Epithelial cell of esophagus (primary cell): ENCODE measurements around the gene CPLANE2.

Source experiments
- DNase-seq: peaks from one replicate; pipeline ENCODE4 v3.0.0; 2010; ENCODE audit warnings: low read depth
- H3K4me3 ChIP-seq: 2 replicates; pipeline ENCODE4 v1.5.1; 2011; ENCODE audit warnings: mild to moderate bottlenecking, low read length, control low read depth
- CTCF ChIP-seq: IDR thresholded peaks from 2 replicates; pipeline ENCODE4 v1.5.1; 2011; ENCODE audit warnings: low read depth, mild to moderate bottlenecking, low read length, control low read depth, inconsistent platforms; ENCODE audit not compliant: insufficient read depth; ENCODE audit errors: missing control alignments

Gene CPLANE2

DNA sequence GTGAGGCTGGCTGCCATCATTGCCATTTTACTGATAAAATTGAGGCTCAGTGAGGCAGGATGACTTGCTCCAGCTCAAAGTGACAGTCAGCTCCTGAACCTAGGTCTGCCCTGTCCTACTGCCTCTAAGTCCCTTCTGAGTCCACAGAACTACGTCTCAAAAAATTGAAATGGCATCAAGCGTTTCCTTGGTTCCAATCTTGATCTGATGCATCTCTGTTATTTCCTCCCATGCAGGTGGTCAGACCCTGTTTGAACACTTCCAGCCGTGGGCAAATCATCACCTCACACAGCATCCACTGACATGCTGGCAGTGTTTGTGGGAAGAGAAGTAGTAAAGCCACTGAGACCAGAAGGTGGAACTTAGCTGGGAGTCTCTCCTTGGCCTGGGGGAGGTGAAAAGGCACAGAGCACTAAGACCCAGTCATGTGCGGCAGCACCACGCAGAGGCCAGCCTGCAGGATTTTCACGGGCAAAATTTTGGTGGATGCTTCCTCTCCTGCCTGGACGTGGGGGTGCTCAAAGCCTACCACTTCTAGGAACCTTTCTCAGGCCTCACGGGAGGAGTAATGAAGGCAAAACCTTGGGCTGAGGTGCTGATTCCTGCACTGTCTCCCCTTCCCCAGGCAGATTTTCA is 7.8 kb upstream of the CPLANE2 start:
- TF ChIP-seq CTCF: no peak

GRCh38 chr1:16243936-16244649 is 7.1 kb upstream of the CPLANE2 start:
- TF ChIP-seq CTCF: peak; percentile 92
- no peak overlapping the region for H3K4me3 ChIP-seq
- DNase-seq: peak; percentile 86

More for the DNA sequence above, 7.8 kb upstream of the CPLANE2 start:
- DNase-seq: no peak
- H3K4me3 ChIP-seq: no peak overlapping the region

- no peak overlapping the region for H3K4me3 ChIP-seq
- no peak for DNase-seq
- no peak for TF ChIP-seq CTCF
Observed at GRCh38 chr1:16243215-16243610, 6.2 kb upstream of the CPLANE2 start.

DNA sequence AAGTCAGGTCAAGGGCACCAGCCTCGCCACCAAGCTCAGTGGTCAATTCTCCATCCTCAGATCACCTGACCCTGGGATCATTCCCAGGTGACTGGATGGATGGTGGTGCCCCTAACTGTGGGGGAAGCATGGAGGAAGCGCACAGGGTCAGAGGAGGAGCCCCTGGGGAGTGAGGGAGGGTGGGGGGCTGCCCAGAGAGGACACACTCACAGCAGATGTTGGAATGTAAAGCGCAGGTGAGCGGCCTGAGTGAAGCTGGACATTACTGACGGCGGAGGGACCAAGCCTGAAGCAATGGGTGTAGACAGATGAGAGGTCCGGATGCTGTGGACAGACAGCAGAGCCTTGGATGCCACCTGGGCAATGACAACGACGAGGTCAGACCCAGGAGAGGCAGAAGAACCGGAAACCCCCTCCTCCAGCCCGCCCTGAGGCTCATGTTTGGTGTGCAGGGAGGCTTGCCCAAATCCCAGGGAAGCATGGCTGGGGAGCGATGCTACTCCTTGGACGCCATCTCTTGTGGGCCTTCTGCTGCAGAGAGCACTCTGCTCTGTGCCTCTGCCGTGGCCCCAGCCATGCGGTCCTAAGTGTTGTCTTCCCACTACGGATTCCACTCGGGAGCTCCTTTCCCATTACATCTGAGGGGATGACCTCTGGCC is 5.7 kb upstream of the CPLANE2 start:
- no peak overlapping the region for H3K4me3 ChIP-seq

DNA sequence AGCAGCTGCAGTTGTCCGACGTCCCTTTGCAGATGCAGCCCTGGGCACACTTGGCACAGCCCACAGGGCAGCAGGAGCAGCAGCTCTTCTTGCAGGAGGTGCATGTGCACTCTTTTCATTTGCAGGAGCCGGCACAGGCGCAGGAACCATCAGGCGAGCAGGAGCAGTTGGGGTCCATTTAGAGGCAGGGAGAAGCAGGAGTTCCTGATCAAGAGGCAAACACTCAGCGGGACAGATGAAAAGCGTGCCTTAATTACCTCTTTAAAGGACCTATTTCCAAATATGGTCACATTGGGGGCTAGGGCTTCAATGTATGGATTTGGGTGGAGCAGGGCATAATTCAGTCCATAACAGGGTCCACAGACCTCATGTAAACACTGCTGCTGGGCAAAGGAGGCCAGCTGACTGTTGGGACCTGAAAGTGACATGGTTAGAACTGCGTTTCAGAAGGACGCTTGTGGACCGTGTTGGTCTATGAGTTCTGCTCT is 4.3 kb upstream of the CPLANE2 start:
- no peak for DNase-seq
- TF ChIP-seq CTCF: no peak
- no peak overlapping the region for H3K4me3 ChIP-seq

More for the DNA sequence above, 5.7 kb upstream of the CPLANE2 start:
- no peak for TF ChIP-seq CTCF
- no peak for DNase-seq

DNA sequence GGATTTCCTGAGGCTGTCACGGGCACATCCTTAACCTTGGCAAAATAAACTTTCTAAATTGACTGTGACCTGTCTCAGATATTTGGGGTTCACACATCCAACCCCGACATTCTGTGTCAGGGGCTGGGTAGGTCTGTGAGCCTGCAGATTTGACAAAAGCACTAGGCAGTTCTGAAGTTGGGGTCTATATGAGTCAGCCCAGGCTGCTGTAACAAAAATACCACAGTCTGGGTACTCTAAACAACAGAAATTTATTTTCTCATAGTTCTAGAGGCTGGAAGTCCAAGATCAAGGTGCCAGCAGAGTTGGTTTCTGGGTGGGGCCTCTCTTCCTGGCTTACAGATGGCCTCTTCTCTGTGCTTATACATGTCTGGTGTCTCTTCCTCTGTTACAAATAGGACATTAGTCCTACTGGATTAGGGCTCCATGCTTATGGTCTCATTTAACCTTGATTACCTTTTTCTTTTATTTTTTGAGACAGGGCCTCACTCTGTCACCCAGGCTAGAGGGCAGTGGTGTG is 3.0 kb upstream of the CPLANE2 start:
- H3K4me3 ChIP-seq: no peak overlapping the region
- no peak for TF ChIP-seq CTCF
- DNase-seq: no peak
